ENCODE data around the gene C6orf141.
A peak's percentile ranks its signal among the peaks of the same experiment; 100 is the strongest.

C6orf141 gene

GRCh38 chr6:49550492-49551077 is at the start of gene C6orf141:
Gene C6orf141 (plus strand): TSS chr6:49550668. CDS start chr6:49550793, 125 bp downstream.
- peak; percentile 24 for DNase-seq

DNA sequence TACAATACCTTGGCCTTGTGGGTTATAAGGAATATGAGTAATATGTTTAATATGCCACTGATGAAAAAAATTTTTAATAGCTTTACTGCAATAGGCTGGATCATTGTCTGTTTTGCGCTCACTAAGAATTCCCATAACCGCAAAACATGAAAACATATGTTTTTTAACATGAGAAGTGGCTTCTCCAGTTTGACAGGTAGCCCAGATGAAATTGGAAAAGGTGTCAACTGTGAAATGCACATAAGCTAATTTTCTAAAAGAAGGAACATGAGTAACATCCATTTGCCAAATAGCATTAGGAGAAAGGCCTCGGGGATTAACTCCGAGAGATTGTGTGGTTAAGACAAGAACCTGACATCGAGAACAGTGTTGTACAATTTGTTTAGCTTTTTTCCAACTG is 45.8 kb upstream of the C6orf141 start:
- no peak for DNase-seq

DNA sequence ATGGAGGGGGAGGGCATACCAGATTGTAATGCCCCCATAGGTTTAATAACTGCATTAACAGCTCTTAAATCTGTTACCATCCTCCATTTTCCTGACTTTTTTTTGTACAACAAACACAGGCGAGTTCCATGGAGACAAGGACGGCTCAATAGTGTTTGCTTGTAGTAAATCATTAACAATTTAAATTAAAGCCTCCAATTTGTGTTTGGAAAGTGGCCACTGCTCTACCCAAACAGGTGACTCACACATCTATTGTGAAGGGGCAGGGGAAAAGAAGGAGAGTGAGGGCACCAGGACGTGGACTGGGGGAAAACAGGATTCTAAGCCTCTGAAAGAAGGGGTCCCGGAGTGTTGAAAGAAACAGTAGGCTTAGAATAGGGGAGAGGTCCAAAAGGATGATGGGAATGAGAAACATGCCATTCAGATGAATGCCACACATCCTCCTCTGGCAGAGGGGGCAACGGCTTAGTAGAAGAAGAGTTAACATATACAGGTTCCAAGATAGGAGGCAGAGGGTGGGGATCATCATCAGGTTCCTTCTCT is 43.8 kb upstream of the C6orf141 start:
- no peak for DNase-seq

GRCh38 chr6:49509342-49509741 is 41.1 kb upstream of the C6orf141 start:
- DNase-seq: no peak

GRCh38 chr6:49513153-49513989 is 37.1 kb upstream of the C6orf141 start:
- DNase-seq: no peak

DNA sequence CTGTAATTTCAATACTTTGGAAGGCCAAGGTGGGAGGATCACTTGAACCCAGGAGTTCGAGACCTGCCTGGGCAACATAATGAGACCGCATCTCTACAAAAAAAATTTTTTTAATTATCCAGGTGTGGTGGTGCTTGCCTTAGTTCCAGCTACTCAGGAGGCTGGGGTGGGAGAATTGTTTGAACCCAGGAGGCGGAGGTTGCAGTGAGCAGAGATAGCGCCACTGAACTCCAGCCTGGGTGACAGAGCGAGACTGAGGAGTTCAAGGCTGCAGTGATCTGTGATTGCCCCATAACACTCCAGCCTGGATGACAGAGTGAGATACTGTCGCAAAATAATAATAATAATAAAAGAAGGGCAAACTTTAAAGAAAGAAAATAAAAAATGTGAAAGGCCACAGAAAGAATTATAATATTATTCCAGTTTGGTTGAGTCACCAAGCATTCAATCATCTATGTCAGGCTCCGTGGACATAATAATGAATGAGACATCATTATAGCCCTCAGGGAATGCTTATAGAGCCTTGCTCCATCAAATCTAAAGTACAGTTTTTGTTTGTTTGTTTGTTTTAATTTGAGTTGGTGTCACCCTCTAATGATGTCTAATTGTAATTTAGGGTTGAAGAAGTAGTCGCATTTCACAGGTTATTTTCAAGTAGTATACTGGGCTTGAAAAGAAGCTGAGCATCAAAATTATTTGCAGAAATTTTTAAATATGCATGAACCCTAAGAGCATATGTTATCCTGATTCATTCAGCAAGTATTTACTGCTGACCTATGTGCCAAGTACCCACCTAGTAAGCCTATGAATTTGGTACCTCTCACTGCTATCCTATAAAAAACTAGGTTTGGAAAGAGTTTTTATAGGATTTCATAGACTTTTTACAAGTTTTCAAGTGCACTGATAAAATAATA is 35.6 kb upstream of the C6orf141 start:
- no peak for DNase-seq

GRCh38 chr6:49515485-49516146 is 34.9 kb upstream of the C6orf141 start:
- DNase-seq: no peak

DNA sequence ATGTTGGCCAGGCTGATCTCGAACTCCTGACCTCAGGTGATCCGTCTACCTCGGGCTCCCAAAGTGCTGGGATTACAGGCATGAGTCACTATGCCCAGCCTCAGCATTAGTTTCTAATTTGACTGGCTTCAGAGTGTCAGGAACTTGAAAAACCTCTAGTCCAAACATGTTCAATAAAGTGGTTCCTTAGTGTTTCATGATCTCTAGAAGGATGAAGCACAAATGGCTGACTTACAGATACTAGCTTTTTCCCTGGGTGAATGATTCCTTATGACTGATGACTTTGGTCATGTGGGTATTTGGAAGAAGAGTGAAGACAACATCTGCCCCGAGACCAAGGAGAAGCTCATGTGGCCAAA is 34.3 kb upstream of the C6orf141 start:
- no peak for DNase-seq

GRCh38 chr6:49517919-49518318 is 32.5 kb upstream of the C6orf141 start:
- DNase-seq: no peak

- DNase-seq: no peak
Observed at GRCh38 chr6:49519660-49520059, 30.8 kb upstream of the C6orf141 start.

DNA sequence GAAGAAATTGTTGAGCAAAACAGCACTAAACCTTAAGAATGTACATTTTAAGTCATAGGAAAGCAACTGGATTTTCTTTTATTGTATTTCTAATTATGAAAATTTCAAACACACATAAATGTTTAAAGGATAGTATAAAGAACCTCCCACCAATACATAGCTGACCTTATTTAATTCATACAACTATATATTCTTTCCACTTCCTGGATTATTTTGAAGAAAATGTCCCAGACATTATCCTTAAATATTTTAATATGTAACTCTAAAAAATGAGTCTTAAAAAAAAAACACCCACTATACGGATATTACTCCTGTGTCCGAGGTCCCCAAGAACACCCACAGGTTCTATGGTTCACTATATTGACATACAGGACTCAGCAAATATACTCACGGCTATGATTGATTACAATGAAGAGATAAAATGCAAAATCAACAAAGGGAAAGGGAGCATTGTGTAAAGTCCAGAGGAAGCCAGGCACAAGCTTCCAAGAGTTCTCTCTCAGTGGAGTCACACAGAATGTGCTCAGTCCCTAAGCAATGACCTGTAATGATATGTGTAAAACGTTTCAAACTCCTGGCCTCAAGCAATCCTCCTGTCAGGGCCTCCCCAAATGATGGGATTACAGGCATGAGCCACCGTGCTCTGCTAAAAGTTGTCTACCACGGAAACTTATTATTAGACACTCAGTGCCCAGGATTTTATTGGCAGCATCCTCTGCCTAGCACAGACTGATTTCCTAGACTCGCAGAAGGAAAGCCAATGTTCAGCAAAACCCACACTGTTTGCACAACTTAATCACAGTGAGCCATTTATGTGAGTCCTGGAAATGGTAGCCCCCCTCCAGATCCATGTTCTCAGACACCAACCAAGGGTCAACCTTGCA is 27.5 kb upstream of the C6orf141 start:
- no peak for DNase-seq

GRCh38 chr6:49523901-49524300 is 26.6 kb upstream of the C6orf141 start:
- no peak for DNase-seq

- DNase-seq: no peak
Observed at GRCh38 chr6:49524541-49524940, 25.9 kb upstream of the C6orf141 start.

- no peak for DNase-seq
Observed at GRCh38 chr6:49526598-49526997, 23.9 kb upstream of the C6orf141 start.

GRCh38 chr6:49527320-49527719 is 23.1 kb upstream of the C6orf141 start:
- no peak for DNase-seq

GRCh38 chr6:49528571-49528970 is 21.9 kb upstream of the C6orf141 start:
- no peak for DNase-seq

GRCh38 chr6:49530141-49530776 is 20.2 kb upstream of the C6orf141 start:
- no peak for DNase-seq

- DNase-seq: no peak
Observed at GRCh38 chr6:49531774-49532569, 18.5 kb upstream of the C6orf141 start.

GRCh38 chr6:49535795-49536194 is 14.7 kb upstream of the C6orf141 start:
- DNase-seq: no peak

DNA sequence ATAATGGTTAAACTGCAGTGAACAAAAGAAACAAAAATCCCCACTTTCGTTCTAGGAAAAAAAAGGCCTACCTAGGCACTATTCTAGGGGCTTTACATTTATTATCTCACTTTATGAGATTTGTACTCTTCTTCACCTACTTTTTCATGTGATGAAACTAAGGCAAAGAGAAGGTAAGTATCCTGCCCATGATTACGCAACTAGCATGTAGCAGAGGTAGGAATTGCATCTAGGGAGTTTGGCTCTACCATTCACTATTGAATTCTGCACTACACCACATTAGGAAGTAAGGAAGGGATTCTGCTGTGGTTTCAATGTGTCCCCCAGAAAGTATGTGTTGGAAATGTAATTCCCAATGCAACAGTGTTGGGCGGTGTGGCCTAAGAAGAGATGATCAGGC is 11.4 kb upstream of the C6orf141 start:
- DNase-seq: no peak
